Glutamatergic neuron (in vitro differentiated cells): ENCODE results near the gene LRP8. TPM values are rescaled to one million over a fixed set of nuclear protein-coding genes. Genes with fewer than 3 reads are reported as not detected.

Experiments
- DNase-seq: peaks from one replicate; pipeline ENCODE4 v3.0.0; 2022
- H3K27ac Mint-ChIP-seq: one replicate; pipeline ENCODE4 v1.8.0; 2020; ENCODE audit warnings: mild to moderate bottlenecking, mixed read lengths, inconsistent platforms; ENCODE audit not compliant: unreplicated experiment
- H3K27me3 Mint-ChIP-seq: one replicate; pipeline ENCODE4 v1.8.0; 2020; ENCODE audit warnings: mild to moderate bottlenecking, moderate library complexity, mixed read lengths, inconsistent platforms; ENCODE audit not compliant: unreplicated experiment
- H3K36me3 Mint-ChIP-seq: one replicate; pipeline ENCODE4 v1.8.0; 2020; ENCODE audit warnings: mild to moderate bottlenecking, mixed read lengths, inconsistent platforms; ENCODE audit not compliant: unreplicated experiment
- H3K4me1 Mint-ChIP-seq: one replicate; pipeline ENCODE4 v1.8.0; 2020; ENCODE audit warnings: mild to moderate bottlenecking, low read depth, mixed read lengths, inconsistent platforms; ENCODE audit not compliant: unreplicated experiment
- H3K4me3 Mint-ChIP-seq: one replicate; pipeline ENCODE4 v1.8.0; 2020; ENCODE audit warnings: mild to moderate bottlenecking, mixed read lengths, inconsistent platforms; ENCODE audit not compliant: unreplicated experiment
- H3K9me3 Mint-ChIP-seq: one replicate; pipeline ENCODE4 v1.8.0; 2020; ENCODE audit warnings: mild to moderate bottlenecking, moderate library complexity, mixed read lengths, inconsistent platforms; ENCODE audit not compliant: unreplicated experiment
- CTCF ChIP-seq: fragments of 200-600 bp; sonication (generic); IDR thresholded peaks from one replicate; pipeline ENCODE4 v1.5.0; 2021; ENCODE audit not compliant: partially characterized antibody, unreplicated experiment
- long read RNA-seq: library from polyadenylated mRNA; unstranded; transcript quantifications from one replicate; pipeline ENCODE4 v2.0.0, GENCODE V29; 2020; ENCODE audit not compliant: unreplicated experiment
- total RNA-seq: library from RNA; stranded (reverse); fragmentation: NEBNext Ultra II Directional; extraction: Animal tissue kit (Norgen Biotek cat#: 25700); gene quantifications from one replicate; pipeline ENCODE4 v1.2.1, GENCODE V29; 2021; ENCODE audit not compliant: unreplicated experiment

Gene LRP8
- total RNA-seq = 57.9 TPM
- long read RNA-seq, partial matches to known transcripts = 1 of 3 reads
- long read RNA-seq, other reads (novel, unspliced or antisense) = 2 of 3 reads

GRCh38 chr1:53328009-53328461 lies at the start of gene LRP8:
LRP8 (minus strand) TSS chr1:53328070; CDS start chr1:53327912, 158 bp downstream.
- no peaks in the 10 kb centered on the region for H3K36me3 Mint-ChIP-seq
- peaks cover 20% of the 10 kb centered on the region for H3K4me1 Mint-ChIP-seq
- H3K27me3 Mint-ChIP-seq = peaks cover 7% of the 10 kb centered on the region
- H3K9me3 Mint-ChIP-seq = peaks cover 11% of the 10 kb centered on the region
- H3K27ac Mint-ChIP-seq = peak within 1 kb of the TSS; percentile 91
- no peak for TF ChIP-seq CTCF
- DNase-seq = peak; percentile 85
- peak within 1 kb of the TSS; percentile 95 for H3K4me3 Mint-ChIP-seq

DNA sequence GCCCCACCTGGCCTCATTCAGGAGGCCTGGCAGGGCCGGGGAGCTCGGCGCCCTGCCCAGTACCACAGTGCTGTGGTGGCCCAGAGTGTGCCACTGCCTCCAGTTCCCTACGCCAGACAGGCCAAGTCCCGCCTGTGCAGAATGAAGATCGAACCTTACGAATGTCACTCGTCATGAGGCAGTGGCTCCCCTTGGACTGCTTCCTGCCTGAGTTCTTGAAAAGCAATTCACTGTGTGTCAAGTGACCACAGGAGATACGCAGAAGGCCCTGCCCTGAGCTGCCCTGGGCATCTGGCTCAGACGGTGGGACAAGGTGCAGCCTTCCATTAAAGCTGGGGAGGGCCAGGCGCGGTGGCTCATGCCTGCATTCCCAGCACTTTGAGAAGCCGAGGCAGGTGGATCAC lies 49.6 kb upstream of the LRP8 start:
- no peak for DNase-seq
- no peak for TF ChIP-seq CTCF
- peaks cover 16% of the 10 kb centered on the region for H3K9me3 Mint-ChIP-seq
- H3K4me3 Mint-ChIP-seq = no peak overlapping the region
- peaks cover 5% of the 10 kb centered on the region for H3K36me3 Mint-ChIP-seq
- no peak overlapping the region for H3K27ac Mint-ChIP-seq
- H3K4me1 Mint-ChIP-seq = peaks cover 42% of the 10 kb centered on the region
- peaks cover 9% of the 10 kb centered on the region for H3K27me3 Mint-ChIP-seq

DNA sequence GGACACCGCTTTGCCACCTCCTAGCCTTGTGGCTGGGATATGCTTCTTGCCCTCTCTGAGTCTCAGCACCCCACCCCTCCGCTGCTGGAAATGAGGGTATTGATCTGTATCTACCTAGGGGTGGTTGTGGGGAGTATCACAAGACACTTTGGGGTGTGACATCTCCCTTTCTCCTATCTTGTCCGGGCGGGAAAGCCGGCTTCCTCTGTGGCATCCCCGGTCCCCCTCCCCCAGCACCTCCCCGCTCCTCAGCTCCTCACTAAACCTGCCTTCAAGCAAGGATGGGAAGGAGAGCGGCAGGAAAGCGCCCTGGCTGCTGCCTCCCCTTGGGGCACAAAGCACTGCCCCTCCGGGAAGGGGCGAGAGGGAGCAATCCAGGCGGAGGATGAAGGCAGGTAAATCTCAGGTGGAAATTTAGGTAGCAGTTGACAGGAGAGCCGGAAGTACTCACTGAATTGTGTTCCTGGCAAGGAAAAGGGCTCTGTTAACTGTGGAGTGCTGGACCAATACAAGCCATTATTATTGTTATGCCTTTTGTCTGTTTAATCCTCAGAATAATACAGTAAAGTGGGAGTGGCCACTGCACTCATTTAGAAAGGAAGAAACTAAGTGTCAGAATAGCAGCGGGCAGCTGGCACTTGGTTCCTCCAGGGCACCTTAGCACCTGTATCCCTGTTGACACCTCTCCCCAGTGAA lies 49.0 kb upstream of the LRP8 start:
- Mint-ChIP-seq H3K27ac (peak overlapping the region; percentile 96), H3K4me3 (peak overlapping the region; percentile 28), H3K4me1 (peaks cover 40% of the 10 kb centered on the region), H3K9me3 (peaks cover 16% of the 10 kb centered on the region), H3K36me3 (peaks cover 5% of the 10 kb centered on the region), H3K27me3 (peaks cover 9% of the 10 kb centered on the region)
- TF ChIP-seq CTCF = no peak
- peak; percentile 36 for DNase-seq

DNA sequence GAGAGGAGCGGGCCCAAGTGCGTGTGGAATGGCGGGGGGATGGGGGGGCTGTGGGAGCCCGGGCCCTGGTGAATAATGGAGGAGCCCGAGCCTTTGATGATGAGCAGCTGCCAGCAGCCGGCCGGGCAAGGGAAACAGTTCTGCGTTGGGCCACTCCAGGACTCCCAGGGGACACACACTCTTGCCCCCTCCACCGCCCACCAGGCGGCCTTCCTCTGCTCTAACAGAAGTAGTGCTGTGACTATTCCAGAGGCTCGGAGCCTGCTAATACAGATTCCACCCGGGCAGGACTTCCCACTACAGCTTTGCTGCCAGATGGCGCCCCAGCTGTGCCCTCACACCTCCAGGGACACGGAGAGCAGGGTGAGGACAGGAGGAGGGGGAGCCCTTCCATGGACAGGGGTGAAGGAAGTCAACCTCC lies 48.2 kb upstream of the LRP8 start:
- TF ChIP-seq CTCF = peak; percentile 21
- Mint-ChIP-seq H3K4me3 (peak overlapping the region; percentile 85), H3K27ac (peak overlapping the region; percentile 96), H3K27me3 (peaks cover 7% of the 10 kb centered on the region), H3K9me3 (peaks cover 18% of the 10 kb centered on the region), H3K4me1 (peaks cover 39% of the 10 kb centered on the region), H3K36me3 (peaks cover 5% of the 10 kb centered on the region)
- DNase-seq = peak; percentile 85

DNA sequence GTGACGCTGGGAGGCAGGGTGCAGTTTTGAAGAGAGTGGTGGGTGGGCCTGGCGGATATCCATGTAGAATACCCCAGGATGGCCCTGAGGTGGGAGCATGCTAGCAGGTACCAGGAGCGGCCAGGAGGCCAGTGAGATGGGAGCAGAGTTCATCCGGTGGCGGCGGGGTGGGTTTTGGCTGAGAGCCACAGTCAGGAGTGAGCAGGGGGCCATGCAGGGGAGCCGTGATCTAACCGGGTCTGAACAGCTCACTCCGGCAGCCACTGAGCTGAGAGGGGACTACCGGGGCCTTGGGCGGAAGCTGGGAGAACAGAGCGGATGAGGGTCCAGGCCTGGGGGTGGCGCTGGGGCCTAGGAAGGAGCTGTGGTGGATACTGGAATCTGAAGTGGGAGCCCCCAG lies 47.6 kb upstream of the LRP8 start:
- TF ChIP-seq CTCF = no peak
- Mint-ChIP-seq H3K36me3 (peaks cover 5% of the 10 kb centered on the region), H3K27me3 (peaks cover 7% of the 10 kb centered on the region), H3K9me3 (peaks cover 18% of the 10 kb centered on the region), H3K4me1 (peaks cover 39% of the 10 kb centered on the region), H3K27ac (peak overlapping the region; percentile 96), H3K4me3 (peak overlapping the region; percentile 85)
- no peak for DNase-seq
